OCI-LY1 (cell line): ENCODE results near the gene ME3.

Source experiments
- CTCF ChIP-seq: fragments of 200-600 bp; sonication (generic), shearing (Covaris generic); IDR thresholded peaks from 2 replicates; pipeline ENCODE4 v1.5.1; 2017; ENCODE audit warnings: mild to moderate bottlenecking, antibody characterized with exemption, low read length, moderate library complexity, mixed read lengths
- EZH2 ChIP-seq: fragments of 200-600 bp; sonication (generic), shearing (Covaris generic); IDR thresholded peaks from 2 replicates; pipeline ENCODE4 v1.8.0; 2017; ENCODE audit warnings: borderline replicate concordance, mixed run types, mild to moderate bottlenecking, antibody characterized with exemption, low read length, moderate library complexity, mixed read lengths

GRCh38 chr11:86421946-86422345 lies 250.5 kb downstream of the ME3 start:
- TF ChIP-seq CTCF: no peak
- TF ChIP-seq EZH2: no peak
